Panc1 (cell line): ENCODE data around the gene HSPBP1.
"Not testable (repeated sequence)": the region's sequence is repeated elsewhere in the genome, so short reads cannot be mapped to it uniquely, and the experiment has no call there.

ENCODE experiments used
- POLR2AphosphoS5 ChIP-seq: IDR thresholded peaks from 2 replicates; pipeline ENCODE4 v1.6.1; 2012; ENCODE audit warnings: mild to moderate bottlenecking, low read depth, low read length, moderate library complexity
- TCF7L2 ChIP-seq: IDR thresholded peaks from 2 replicates; pipeline ENCODE4 v1.6.1; 2011; ENCODE audit warnings: mild to moderate bottlenecking, low read depth, low read length, inconsistent platforms
- TF ChIP-seq, protein P1 (sequence below): fragments of 450-650 bp; IDR thresholded peaks from 2 replicates; pipeline ENCODE4 v1.5.1; 2017; ENCODE audit warnings: mild to moderate bottlenecking
- TF ChIP-seq, protein P2 (sequence below), 2 experiments: IDR thresholded peaks; 2 replicates each; pipeline ENCODE4 v1.6.1; 2011 to 2012; ENCODE audit warnings: low read depth in 2 of 2, control low read depth in 1 of 2, low read length in 1 of 2, mild to moderate bottlenecking in 1 of 2, moderate library complexity in 1 of 2; ENCODE audit not compliant: insufficient read depth in 1 of 2

DNA sequence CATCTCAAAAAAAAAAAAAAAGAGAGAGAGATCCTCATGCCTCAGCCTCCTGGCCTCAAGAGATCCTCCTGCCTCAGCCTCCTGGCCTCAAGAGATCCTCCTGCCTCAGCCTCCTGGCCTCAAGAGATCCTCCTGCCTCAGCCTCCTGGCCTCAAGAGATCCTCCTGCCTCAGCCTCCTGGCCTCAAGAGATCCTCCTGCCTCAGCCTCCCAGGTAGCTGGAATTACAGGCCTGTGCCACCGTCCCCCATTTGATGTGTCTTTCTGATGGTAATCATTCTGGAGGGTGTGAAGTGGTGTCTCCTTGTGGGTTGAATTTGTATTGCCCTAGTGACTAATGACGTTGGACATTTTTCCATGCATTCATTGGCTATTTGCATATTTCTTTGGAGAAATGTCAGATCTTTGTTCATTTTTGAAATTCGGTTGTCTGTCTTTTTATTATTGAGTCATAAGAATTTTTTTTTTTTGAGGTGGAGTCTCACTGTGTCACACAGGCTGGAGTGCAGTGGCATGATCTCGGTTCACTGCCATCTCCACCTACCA is 48.9 kb upstream of the HSPBP1 start:
- TF ChIP-seq, protein P1, sequence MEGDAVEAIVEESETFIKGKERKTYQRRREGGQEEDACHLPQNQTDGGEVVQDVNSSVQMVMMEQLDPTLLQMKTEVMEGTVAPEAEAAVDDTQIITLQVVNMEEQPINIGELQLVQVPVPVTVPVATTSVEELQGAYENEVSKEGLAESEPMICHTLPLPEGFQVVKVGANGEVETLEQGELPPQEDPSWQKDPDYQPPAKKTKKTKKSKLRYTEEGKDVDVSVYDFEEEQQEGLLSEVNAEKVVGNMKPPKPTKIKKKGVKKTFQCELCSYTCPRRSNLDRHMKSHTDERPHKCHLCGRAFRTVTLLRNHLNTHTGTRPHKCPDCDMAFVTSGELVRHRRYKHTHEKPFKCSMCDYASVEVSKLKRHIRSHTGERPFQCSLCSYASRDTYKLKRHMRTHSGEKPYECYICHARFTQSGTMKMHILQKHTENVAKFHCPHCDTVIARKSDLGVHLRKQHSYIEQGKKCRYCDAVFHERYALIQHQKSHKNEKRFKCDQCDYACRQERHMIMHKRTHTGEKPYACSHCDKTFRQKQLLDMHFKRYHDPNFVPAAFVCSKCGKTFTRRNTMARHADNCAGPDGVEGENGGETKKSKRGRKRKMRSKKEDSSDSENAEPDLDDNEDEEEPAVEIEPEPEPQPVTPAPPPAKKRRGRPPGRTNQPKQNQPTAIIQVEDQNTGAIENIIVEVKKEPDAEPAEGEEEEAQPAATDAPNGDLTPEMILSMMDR: not testable (repeated sequence)
- TF ChIP-seq POLR2AphosphoS5, TCF7L2: not testable (repeated sequence)
- TF ChIP-seq, protein P2, sequence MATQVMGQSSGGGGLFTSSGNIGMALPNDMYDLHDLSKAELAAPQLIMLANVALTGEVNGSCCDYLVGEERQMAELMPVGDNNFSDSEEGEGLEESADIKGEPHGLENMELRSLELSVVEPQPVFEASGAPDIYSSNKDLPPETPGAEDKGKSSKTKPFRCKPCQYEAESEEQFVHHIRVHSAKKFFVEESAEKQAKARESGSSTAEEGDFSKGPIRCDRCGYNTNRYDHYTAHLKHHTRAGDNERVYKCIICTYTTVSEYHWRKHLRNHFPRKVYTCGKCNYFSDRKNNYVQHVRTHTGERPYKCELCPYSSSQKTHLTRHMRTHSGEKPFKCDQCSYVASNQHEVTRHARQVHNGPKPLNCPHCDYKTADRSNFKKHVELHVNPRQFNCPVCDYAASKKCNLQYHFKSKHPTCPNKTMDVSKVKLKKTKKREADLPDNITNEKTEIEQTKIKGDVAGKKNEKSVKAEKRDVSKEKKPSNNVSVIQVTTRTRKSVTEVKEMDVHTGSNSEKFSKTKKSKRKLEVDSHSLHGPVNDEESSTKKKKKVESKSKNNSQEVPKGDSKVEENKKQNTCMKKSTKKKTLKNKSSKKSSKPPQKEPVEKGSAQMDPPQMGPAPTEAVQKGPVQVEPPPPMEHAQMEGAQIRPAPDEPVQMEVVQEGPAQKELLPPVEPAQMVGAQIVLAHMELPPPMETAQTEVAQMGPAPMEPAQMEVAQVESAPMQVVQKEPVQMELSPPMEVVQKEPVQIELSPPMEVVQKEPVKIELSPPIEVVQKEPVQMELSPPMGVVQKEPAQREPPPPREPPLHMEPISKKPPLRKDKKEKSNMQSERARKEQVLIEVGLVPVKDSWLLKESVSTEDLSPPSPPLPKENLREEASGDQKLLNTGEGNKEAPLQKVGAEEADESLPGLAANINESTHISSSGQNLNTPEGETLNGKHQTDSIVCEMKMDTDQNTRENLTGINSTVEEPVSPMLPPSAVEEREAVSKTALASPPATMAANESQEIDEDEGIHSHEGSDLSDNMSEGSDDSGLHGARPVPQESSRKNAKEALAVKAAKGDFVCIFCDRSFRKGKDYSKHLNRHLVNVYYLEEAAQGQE (IDR thresholded peaks at IDR 0.05; ENCODE audit: insufficient read depth in 1 of 2, low read depth in 2 of 2, low read length in 1 of 2): not testable (repeated sequence)
